ENCODE results near the gene KRTAP12-2.

DNA sequence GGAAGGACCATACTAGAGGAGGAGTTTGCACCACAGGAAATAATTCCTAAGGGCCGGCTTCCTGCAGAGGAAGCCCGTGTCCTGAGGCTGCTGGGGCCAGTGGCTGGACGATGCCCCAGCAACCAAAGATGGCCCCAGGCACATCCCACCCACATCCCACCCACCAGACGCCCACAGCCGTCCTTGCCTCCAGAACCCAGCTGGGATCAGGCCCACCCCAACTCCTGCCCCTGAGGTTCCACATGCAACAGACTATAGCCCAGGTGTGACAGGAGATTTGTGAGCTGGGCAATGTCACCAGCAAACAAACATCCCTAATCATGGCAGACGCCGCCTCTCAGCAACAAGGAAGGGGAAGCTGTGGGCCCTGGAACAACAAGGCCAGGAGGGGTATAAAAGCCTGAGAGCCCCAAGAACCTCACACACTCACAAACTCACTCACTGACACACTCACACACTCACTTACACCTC, 40.0 kb downstream of the KRTAP12-2 start, which contains the start of gene KRTAP10-9:
- TF ChIP-seq, protein P1, sequence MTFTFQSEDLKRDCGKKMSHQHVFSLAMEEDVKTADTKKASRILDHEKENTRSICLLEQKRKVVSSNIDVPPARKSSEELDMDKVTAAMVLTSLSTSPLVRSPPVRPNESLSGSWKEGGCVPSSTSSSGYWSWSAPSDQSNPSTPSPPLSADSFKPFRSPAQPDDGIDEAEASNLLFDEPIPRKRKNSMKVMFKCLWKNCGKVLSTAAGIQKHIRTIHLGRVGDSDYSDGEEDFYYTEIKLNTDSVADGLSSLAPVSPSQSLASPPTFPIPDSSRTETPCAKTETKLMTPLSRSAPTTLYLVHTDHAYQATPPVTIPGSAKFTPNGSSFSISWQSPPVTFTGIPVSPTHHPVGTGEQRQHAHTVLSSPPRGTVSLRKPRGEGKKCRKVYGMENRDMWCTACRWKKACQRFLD (tag by site-specific recombination; IDR thresholded peaks at IDR 0.05): no peak
- TF ChIP-seq, protein P2, sequence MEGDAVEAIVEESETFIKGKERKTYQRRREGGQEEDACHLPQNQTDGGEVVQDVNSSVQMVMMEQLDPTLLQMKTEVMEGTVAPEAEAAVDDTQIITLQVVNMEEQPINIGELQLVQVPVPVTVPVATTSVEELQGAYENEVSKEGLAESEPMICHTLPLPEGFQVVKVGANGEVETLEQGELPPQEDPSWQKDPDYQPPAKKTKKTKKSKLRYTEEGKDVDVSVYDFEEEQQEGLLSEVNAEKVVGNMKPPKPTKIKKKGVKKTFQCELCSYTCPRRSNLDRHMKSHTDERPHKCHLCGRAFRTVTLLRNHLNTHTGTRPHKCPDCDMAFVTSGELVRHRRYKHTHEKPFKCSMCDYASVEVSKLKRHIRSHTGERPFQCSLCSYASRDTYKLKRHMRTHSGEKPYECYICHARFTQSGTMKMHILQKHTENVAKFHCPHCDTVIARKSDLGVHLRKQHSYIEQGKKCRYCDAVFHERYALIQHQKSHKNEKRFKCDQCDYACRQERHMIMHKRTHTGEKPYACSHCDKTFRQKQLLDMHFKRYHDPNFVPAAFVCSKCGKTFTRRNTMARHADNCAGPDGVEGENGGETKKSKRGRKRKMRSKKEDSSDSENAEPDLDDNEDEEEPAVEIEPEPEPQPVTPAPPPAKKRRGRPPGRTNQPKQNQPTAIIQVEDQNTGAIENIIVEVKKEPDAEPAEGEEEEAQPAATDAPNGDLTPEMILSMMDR (tag by site-specific recombination; IDR thresholded peaks at IDR 0.05): no peak
- TF ChIP-seq, protein P3, sequence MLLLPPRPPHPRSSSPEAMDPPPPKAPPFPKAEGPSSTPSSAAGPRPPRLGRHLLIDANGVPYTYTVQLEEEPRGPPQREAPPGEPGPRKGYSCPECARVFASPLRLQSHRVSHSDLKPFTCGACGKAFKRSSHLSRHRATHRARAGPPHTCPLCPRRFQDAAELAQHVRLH (tag by site-specific recombination; IDR thresholded peaks at IDR 0.05): no peak
- TF ChIP-seq ZNF274 (IDR thresholded peaks at IDR 0.05; ENCODE audit: low read length): no peak
- TF ChIP-seq ZNF274 (tag by site-specific recombination; IDR thresholded peaks at IDR 0.05; ENCODE audit: borderline replicate concordance): no peak
- TF ChIP-seq, protein P4, sequence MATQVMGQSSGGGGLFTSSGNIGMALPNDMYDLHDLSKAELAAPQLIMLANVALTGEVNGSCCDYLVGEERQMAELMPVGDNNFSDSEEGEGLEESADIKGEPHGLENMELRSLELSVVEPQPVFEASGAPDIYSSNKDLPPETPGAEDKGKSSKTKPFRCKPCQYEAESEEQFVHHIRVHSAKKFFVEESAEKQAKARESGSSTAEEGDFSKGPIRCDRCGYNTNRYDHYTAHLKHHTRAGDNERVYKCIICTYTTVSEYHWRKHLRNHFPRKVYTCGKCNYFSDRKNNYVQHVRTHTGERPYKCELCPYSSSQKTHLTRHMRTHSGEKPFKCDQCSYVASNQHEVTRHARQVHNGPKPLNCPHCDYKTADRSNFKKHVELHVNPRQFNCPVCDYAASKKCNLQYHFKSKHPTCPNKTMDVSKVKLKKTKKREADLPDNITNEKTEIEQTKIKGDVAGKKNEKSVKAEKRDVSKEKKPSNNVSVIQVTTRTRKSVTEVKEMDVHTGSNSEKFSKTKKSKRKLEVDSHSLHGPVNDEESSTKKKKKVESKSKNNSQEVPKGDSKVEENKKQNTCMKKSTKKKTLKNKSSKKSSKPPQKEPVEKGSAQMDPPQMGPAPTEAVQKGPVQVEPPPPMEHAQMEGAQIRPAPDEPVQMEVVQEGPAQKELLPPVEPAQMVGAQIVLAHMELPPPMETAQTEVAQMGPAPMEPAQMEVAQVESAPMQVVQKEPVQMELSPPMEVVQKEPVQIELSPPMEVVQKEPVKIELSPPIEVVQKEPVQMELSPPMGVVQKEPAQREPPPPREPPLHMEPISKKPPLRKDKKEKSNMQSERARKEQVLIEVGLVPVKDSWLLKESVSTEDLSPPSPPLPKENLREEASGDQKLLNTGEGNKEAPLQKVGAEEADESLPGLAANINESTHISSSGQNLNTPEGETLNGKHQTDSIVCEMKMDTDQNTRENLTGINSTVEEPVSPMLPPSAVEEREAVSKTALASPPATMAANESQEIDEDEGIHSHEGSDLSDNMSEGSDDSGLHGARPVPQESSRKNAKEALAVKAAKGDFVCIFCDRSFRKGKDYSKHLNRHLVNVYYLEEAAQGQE (tag by site-specific recombination; IDR thresholded peaks at IDR 0.05): no peak
